Bronchial epithelial cell (primary cell): Measurements from ENCODE around the gene NUP210. TPM values are rescaled to one million over a fixed set of nuclear protein-coding genes. Genes with fewer than 3 reads are reported as not detected.
A peak's percentile ranks its signal among the peaks of the same experiment; 100 is the strongest.

Experiments used
- DNase-seq: peaks from one replicate; pipeline ENCODE4 v3.0.0-alpha.2; 2010; ENCODE audit warnings: low read depth
- FAIRE-seq: peaks from 2 replicates; lab custom pipeline; 2011; peaks lifted over from hg19 to GRCh38; lab: Jason Lieb, UNC
- H3K27me3 ChIP-seq: 2 replicates; pipeline ENCODE4 v1.5.1; 2011; ENCODE audit warnings: low read length; ENCODE audit not compliant: control insufficient read depth, insufficient read depth
- H3K36me3 ChIP-seq: 2 replicates; pipeline ENCODE4 v1.5.1; 2011; ENCODE audit warnings: low read length; ENCODE audit not compliant: control insufficient read depth, insufficient read depth
- H3K4me3 ChIP-seq: 2 replicates; pipeline ENCODE4 v1.5.1; 2011; ENCODE audit warnings: mild to moderate bottlenecking, low read depth, low read length, control low read depth
- CTCF ChIP-seq: IDR thresholded peaks from 2 replicates; pipeline ENCODE4 v1.5.1; 2011; ENCODE audit warnings: mild to moderate bottlenecking, moderate library complexity, low read length, control low read depth, inconsistent platforms; ENCODE audit not compliant: insufficient read depth, severe bottlenecking
- total RNA-seq: library from RNA; depleted of rRNA; stranded (reverse); fragments of >200 nt; gene quantifications from 2 replicates; pipeline ENCODE4 v1.2.1, GENCODE V29; 2014

The NUP210 gene
- total RNA-seq, 1 donor from 2014 or later, result not detected

- no peak overlapping the region for H3K4me3 ChIP-seq
- no peak for FAIRE-seq
- TF ChIP-seq CTCF, result no peak
- no peaks in the 10 kb centered on the region for H3K27me3 ChIP-seq
- DNase-seq, result no peak
- no peaks in the 10 kb centered on the region for H3K36me3 ChIP-seq
These were observed 102.4 kb downstream of the NUP210 start for GRCh38 chr3:13317596-13318320.

GRCh38 chr3:13316603-13317002 lies 103.5 kb downstream of the NUP210 start:
- no peak for FAIRE-seq
- Histone ChIP-seq H3K4me3 (no peak overlapping the region), H3K36me3 (no peaks in the 10 kb centered on the region), H3K27me3 (no peaks in the 10 kb centered on the region)
- no peak for TF ChIP-seq CTCF
- no peak for DNase-seq

DNA sequence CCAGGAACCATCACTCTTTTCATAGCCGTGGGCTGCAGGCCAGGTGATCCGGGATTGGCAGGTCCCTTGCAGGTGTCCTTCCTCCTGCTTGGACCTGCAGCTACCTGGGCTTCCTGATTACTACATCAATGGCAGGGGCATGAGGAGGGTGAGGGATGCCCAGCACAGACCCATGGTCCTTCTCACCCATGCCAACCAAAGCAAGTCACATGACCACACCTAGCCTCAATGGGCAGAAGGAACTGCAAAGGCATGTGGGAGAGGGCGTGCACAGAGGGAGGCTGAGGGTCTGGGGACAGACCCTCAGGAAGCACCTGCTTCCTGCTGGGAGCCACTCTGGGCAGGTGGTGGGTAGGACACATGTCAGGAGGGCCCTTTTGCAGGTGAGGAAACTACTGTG lies 105.2 kb downstream of the NUP210 start:
- DNase-seq, result no peak
- Histone ChIP-seq H3K36me3 (no peaks in the 10 kb centered on the region), H3K4me3 (no peak overlapping the region), H3K27me3 (no peaks in the 10 kb centered on the region)
- peak; percentile 55 for FAIRE-seq
- TF ChIP-seq CTCF, result no peak

- Histone ChIP-seq H3K4me3 (no peak overlapping the region), H3K27me3 (no peaks in the 10 kb centered on the region), H3K36me3 (no peaks in the 10 kb centered on the region)
- DNase-seq (no peak), FAIRE-seq (no peak)
- TF ChIP-seq CTCF, result no peak
These were observed 106.3 kb downstream of the NUP210 start for GRCh38 chr3:13313813-13314212.

DNA sequence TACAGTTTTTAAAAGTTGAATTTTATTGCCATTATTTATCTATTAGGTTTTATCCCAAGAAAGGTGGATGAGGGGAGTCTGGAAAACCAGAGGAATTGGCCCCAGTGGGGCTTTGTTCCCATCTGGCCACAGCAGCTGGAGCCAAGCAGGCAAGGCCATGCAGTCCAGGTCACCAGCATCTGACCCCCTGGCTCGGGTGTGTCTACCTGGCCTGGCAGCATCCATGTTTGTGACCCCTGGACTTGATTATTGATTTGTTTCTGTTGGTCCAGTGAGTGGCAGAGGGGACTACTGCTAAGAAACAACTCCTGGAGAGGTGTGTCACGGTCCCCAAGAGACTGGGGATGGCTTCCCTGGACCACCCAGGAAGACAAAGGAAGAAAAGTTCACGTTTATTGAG lies 111.1 kb downstream of the NUP210 start:
- no peak for FAIRE-seq

More for the DNA sequence above, 111.1 kb downstream of the NUP210 start:
- DNase-seq, result no peak
- no peaks in the 10 kb centered on the region for H3K36me3 ChIP-seq
- H3K27me3 ChIP-seq, result no peaks in the 10 kb centered on the region
- no peak overlapping the region for H3K4me3 ChIP-seq
- TF ChIP-seq CTCF, result no peak
